ENCODE results near the gene WNT11.
A peak's percentile ranks its signal among the peaks of the same experiment; 100 is the strongest.

The WNT11 gene

DNA sequence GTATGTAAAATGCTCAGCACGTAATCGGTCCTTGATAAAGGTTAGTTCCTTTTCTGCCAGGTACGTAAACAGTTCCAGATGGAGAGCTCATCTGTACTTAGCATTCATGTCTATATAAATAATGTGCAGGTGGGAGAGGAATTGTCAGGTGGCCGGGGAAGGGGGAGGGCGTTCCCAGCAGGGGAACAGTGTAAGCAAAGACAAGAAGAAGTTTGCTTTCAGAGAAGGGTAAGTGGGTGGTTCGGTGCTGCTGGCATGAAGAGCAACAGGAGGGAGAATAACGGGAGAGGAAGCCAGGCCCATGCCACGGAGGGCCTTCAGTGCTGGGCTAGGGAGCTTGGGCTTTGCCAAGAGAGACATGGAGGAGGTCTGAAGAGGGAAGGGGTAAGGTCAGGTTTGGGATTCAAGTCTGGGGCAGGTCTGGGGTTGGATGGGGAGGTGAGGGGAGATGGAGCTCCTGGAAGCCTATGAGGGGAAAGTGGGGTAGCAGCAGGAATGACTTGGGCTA is 11.4 kb upstream of the WNT11 start:
- DNase-seq = no peak

DNA sequence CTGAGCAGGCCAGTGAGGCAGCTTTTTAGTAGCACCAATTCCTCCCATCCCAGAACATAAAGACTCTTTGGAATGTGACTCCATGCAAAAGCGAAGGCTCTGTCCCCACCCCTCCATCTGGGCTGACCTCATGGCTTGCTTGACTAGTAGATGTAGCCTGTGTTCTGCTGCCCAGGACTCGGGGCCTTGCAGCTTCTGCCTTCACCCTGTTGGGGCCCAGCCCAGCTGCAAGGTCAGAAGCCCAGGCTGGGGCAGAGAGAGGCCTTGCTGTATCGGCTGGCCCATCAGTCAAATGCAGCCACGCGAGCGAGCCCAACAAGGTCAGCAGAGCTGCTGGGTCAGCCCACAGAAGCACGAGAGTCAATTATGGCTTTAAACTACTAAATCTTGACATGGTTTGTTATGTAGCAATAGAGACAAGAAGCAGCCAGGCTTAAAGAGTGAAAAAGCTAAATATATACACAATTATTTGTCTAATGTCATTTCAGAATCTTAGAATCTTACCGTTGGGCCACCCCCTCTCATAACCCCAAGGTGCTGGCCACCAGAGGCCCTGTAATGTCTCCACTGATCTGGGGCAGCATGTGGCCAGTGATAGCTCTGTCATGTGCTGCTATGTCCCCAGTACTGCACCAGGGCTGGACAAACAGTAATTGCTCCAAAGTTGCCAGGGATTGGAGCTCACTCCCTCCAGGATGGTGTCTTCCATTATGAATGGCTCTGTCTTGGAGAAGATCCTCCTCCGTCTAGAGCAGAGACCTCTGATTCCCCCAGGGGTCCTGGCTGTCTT is 10.4 kb upstream of the WNT11 start:
- DNase-seq = no peak

DNA sequence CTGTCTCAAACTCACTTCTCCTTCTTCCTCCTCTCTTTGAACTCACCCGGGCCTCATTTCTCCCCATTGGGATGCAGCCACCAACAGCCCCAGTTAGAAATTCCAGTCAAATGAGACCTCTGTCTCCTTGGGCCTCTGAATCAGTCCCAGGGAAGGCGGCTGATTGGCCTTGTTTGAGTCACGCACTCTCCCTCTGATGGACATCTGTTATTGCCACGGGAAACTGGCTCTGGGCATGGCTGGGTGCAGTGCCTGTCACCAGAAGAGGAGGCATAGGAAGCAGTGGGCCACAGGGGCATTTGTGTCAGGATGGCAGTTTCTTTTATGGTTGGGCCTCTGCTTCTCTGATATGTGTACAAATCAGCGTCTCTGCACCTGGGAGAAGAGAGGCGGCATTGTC is 9.6 kb upstream of the WNT11 start:
- DNase-seq = no peak

DNA sequence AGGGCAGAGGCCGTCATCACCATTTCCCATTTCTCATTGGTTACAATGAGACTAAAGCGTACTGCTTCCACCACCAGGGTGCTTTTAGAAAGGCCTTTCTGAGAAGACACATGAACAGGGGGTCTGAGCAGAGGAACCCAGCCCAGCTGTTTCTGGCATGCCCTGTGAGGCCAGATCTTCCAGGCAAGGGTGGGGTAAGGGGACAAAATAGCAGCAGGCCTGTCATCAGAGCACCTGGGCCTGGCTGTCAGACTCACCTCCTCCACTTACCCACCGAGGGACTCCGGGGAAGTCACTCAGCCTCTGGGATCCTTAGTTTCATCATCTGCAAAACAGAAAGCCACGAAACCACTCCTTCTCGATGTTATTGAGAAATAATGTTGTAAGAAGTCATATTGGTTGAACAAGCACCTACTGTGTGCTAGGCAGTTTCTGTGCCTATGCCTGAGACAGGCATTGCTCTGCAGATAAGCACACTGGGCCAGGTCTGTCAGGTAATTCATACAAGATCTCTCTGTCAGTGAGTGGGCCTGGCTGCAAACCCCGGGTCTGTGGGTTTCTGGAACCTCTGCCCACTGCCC is 8.8 kb upstream of the WNT11 start:
- no peak for DNase-seq

DNA sequence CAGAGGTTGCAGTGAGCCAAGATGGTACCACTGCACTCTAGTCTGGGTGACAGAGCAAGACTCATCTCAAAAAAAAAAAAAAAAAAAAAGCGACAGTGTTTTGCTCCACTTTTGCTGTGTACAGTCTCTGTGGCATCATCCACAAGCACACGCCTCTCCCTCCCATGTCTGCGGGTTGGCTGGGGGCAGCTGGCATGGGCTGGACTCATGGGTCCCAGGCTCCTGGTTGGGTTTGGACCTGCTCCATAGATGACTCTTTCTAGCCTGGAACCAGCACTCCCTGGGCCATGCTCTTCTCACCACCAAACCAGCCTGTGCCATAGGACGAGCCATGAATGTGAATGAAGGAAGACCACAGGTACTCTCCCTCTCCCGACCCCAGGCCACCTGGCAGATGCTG is 7.9 kb upstream of the WNT11 start:
- no peak for DNase-seq

DNA sequence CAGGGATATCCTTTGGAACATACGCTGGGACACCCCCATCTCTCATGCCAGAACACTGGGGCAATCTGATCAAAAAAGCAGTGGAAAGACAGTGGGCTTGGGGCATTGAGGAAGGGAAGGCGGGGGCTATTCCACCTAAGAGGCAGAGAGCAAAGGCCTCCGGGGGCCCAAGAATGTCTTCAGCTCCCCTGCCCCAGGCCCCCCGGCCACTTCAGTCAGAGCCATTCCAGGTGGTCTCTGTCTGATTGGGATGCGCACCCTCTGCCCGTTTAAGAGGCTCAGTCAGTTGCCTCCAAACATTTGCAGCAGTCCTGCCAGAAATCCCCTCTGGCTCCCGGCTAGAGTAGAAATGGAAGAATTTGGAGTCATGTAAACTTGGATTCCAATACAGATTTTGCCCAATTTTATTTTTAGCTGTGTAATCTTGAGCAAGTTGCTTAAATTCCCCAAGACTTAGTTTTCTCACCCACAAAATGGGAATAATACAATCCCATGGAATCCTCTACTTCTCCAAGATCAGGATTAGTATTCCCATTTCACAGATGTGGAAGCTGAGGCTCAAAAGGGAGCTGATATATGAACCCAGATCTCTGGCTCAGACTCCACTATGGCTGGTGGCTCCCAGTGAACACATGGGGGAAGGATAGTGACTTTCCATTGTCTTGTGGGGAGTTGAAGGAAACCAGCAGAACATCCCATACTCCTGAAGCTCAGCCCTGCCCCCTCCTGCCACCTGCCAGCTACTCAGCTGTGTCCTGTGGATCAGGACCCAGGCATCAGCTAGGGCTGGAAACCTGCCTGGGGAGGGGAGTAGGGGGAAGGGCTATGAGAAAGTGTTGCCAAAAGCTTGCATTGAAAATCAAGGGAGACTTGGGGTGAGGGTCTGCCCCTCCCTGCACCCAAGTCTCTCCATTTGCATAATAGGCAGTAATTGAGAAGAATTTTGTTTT is 6.1 kb upstream of the WNT11 start:
- no peak for DNase-seq

DNA sequence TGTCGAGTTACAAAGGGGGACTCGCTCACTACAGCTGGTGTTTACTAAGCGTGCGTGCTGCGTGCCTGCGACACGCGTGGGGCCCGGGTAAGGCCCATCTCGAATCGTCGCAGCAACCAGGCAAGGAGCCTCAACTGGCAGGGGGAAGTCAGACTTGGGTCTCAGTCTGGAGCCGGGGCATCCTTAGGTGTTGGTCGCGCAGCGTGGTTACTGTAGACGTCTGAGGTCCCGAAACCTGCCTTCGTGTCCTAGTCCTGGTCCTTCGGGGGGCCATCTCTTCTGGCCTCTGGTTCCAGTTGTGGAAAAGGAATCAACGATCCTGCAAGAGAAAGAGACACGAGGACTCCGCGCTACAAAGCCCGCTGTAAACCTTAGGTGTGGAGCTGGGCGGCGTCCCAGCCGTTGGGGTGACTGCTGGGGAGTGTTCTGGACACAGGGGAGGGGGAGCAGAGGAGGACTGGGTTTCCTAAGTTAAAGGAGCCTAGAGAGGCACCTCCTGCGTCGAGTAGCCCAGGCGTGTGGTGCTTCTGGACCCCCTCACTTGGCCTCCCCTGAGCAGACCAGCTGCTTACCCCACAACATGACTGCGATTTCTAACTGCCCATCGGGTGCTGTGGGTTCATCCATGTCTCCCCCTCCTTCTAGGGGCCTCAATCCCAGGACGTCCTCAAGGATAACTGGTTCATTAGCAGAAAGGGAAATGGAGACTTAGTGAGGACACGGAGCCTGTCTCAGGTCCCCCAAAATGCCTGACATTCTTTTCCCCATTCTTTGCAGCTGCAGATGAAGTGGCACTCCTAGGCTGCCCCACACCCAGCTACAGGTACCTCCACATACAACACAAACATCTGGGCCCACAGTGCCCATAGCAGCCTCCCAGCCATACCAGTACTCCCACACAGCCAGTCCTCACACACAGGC is 4.9 kb upstream of the WNT11 start:
- DNase-seq = no peak

DNA sequence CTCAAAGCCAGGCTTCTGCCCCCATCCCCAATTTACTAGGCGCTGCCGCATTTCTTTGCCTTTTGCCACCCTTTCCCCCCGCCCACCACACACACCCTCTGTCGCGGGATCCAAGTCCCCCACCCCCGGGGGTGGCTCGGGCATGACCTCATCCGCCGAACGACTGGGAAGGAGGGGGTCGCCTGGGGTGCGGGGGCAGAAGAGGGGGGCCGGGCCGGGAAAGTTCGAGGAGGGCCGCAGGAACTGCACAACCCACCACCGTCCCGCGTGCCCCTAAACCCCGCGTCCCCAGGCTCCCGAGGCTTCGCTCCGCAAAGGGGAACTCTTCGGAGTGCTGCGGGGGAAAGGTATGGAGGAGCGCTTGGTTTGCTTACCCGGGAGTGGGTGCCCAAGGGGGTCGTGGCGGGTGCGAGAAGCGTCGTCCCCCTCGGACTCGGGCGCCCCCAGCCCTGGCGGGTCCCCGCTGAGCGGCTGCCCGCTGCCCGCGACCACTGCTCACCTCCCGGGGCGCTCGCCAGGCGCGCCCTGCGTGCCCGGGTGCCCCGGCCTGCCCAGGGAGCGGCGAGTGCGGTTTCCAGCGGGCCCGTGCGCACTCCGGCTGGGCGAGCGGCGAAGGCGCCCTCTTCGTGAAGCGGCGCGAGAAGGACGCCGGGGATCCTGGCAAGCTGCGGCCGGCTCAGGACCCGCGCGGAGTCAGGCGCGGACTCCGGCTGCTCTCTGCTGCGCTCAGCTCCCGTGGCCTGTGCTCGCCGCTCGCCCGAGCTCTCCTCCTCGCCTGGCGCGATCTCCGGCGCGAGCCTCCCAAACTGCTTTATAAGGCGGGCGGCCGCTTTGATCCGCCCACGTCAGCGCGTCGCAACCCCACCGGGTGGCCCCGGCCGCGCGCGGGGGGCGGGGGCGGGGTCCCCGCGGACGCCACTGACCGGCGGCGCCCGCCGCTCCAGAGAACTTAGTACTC is 4.0 kb upstream of the WNT11 start:
- DNase-seq = peak; percentile 51

DNA sequence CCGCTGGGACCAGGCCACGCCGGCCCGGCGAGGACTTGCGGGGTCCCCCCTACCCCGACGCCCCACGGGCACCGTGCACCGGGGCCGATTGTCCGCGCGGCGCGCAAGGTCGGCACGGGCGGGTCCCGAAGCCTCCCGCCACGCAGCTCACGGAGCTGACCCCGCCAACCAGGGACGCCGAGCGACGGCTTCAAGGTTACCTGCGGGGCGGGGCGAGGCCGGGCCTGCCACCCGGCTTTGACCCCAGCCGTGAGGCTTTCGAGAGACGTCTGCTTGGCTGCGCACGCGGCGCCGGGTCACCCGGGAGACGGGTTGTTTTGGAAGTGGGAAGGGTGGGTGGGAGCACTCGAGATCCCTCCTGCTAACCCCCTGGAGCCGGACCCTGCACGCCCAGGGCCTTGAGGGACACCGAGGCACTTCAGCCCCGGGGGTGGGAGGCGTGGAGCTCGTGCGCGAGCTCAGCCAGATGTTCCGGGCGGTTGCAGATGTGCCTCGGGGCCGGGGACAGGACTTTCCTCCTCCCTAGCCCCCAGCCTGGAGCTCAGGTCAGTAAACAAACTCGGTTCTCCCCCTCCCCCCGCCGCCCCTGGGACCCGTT is 3.2 kb upstream of the WNT11 start:
- peak; percentile 43 for DNase-seq

DNA sequence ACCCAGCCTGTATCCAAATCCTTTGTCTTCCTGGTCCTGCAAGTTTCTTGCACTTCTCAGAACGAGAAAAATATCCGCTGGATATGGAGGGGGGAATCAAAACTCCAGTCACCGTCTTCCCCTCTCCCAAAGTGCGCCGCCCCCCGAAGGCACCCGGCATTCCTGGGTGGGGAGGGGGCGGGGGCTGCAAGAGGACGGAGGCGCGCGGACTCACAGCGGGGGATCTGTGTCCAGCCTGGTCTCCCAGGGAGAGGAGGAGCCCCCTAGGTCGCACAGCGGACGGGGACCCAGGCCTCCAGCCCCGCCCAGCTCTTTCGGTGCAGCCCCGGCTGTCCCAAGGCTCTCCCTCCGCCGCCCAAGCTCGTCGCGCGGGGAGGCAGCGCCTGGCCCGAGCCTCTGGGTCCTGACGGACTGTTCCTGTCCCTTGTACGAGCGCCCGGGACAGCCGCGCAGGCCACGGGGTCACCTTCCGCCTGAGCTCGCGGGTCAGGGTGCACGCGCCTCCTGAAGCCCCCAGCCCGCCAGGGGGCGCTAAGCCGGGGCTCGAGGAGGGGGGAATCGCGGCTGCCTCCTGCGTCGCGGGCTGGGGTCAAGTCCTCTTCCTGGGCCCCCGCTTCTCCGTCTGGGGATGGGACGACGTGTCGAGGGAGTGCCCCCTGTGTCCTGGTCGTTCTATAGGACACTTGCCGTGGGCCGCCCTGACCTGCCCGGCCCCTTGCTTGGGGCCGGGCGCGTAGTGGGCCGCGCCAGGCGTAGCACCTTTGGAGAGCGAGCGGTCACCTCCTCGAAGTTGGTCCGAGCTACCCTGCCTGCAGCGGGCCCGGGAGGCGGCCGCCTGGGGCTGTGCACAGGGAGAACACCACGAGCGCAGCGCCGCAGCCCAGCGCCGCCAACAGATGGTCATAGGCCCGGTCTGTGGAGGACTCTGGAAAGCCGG is 2.4 kb upstream of the WNT11 start:
- peak; percentile 87 for DNase-seq

DNA sequence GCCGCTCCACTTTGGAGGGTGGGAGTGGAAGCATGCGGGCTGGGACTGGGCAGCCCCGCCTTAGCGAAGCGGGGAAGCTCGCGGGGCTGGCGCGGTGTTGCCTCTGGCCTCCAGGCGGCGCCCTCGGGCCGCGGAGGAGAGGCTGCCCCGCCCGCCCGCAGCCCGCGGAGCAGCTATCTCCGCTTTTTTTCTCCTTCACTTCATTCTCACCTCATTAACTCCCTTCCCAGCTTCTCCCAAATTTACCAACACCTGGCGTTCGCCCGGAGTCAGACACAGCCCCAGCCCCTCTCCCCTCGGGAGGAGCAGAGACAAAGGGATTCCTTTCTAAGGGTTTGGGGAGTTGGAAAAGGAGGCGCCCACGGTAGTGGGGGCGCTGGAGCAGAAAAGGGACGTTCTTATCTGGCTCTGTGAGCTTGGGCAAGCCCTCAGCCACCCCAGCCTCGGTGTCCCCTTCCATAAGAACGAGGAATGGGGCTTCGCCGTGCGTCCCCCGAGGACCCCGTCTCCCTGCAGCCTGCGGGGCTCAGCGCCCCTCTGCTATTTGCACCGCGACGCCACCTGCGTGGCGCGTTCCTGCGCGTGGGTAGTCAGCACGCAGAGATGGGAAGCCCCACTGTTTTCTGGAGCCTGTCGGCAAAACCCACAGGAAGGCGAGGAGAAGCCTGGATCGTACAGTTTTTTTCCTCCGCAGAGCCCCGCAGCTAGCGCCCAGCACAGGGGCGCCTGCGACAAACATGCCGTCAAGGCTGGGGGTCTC is 1.5 kb upstream of the WNT11 start:
- DNase-seq = peak; percentile 83

DNA sequence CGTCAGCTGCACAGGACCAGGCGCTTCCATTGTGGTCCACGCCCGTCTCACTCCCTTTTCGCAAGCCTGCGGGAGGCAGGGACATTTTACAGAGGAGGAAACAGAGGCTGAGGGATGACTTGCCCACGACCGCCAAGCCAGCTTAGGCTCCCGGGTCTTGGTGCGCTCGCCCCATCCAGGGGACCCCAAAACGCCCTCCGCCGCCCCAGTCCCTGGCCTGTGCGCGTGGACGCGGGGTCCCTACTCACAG is 300 bp downstream of the WNT11 start:
- DNase-seq = no peak

DNA sequence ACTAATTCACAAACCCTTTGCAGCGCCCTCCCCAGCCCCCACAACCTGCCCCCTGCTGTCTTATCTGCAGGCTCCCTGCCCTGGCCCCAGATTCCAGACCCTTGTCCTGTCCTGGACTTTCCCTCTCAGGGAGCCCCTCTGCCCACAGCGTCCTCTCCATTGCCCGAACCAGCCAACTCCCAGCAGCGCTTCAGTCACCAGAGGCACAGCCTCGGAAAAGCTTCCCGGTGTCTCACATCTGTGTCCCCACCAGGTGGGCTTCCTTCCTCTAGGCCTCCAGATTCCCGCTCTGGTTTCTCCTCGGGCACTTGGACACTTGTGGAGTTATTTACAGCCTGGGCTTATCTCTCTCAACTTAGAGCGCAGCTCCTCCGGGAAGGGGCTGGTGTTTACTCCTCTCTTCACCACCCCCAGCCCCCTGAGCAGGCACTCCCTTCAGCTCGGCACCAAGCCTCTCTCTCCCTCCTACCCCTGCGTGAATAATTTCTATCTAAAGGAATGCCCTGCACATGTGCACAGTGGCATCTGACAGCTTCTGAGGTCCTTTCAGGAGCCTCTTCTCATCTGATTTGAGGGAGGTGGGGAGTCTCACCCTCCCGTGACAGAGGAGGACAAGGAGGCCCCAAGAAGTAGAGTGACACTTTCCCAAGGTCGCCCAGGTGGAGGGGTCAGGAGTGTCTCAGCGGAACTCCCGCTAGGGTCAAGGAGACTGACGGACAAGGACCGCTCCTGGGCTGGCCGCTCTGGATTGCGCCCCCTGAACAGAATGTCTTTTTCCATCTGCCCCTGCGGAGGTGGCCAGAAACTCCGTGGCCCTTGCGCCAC is 838 bp downstream of the WNT11 start:
- no peak for DNase-seq

DNA sequence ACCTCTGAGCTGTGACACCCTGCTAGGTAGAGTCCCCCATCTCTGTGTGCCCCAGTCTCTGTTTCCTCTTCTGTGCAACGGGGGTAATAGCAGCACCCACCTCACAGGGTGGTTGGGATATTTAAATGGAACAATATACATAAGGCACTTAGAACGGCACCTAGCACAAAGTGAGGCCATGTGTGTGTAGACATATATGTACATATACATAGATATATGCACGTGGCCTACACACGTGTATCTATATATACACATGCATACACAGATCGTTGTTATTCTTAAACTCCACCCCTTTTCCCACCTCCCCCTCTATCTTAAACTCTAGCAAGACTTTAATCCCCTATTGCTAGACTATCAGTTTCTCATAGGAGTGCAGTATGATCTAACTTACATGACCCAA is 2.4 kb downstream of the WNT11 start:
- no peak for DNase-seq

DNA sequence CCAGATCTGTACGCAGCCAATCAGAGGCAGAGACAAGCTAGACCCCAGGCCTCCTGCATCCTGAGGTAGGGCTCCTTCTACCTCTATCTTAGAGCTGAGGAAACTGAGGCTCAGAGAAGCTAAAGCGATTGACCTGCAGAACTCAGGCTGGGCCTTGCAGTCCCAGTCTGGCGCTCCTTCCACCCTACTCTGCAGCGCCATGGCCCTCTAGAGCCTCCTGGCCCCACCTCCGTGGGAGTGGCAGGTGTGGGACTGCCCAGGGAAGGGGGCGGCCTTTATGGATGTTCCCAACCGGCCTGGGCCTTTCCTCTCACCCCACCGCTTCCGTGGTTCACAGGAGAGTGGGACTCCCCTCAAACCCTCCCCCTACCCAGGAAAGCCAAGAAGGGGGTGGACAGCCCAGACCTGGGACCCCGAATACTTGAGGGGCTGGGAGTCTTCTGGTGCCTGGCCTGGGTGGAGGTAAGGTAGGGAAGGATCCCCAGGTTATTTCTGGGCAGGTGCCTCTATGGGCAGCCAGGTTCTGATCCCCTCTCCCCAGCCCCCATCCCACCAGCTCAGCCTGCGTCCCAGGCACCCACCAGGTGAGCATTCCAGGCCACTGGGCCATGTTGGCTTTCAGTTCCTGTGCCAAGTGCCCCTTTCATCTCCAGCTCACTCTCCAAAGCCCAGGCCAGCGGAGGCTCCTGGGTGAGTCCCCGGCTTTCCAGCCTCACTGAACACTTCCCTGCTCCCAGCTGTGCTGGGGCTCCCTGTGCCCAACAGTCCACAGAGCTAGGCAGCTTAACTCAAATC is 3.0 kb downstream of the WNT11 start:
- DNase-seq = no peak

DNA sequence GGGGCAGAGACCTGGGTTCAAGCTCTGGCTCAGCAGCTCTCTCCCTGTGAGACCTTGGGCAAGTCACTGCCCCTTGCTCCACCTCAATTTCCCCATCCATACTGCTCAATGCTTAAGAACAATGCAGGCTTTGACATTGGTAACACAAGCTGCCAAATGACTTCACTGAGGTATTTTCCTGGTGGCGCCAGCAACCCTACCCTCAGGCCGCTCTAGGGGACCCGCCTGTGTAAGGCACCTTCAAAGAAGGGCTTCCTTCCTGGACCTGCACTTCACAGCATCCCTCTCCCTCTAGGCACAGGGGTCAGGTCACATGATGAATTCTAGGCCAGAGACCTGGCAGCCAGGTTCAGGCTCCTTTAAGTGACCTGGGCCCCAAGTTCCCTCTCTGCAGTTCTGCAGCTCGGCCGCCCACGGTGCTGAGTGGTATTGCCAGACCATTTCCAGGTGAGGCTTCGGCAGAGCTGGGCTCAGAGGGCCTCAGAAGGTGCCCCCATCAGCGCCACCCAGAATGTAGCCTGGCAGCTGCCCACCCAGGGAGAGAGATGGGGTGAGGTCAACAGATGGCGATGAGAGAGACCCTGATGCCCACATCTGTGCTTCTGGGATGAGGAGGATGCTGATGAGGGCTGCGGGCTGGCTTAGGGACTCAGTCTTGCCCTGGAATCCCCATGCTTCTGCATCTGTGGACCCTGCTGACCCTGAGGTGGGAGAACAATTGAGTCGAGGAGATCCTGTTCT is 4.5 kb downstream of the WNT11 start:
- no peak for DNase-seq

DNA sequence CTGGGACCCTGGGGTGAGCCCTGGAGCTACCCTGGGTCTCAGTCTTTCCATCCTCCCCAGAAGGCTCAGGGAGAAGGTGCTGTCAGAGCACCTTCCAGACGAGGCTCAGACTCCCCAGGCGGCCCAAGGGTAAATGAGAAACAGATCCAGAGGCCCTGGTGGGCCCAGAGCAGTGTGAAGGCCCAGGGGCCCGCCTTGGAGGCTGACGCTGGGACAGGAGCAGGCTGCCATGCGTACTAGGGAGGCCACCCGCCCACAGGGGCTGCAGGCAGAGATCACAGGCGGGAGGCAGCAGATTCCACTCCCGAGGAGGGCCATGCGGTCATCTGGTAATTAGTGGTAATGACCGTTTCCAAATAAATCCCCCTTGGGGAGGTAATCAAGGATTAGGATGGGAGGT is 5.2 kb downstream of the WNT11 start:
- no peak for DNase-seq
